SJSA1 (cell line): Measurements from ENCODE around the gene CFAP210. TPM values are rescaled to one million over a fixed set of nuclear protein-coding genes. Genes with fewer than 3 reads are reported as not detected.
A peak's percentile ranks its signal among the peaks of the same experiment; 100 is the strongest.

ENCODE experiments used
- DNase-seq, 2 experiments: peaks; one replicate each; pipeline ENCODE4 v3.0.0-alpha.2; 2015 to 2020; ENCODE audit warnings: low spot score in 2 of 2, low read depth in 1 of 2
- H3K27ac ChIP-seq: fragments of 250-450 bp; sonication (Bioruptor Pico); 2 replicates; pipeline ENCODE4 v1.5.1; 2020; ENCODE audit warnings: mild to moderate bottlenecking, moderate library complexity
- H3K27me3 ChIP-seq: fragments of 250-450 bp; sonication (Bioruptor Pico); replicated peaks from 2 replicates; pipeline ENCODE4 v1.5.1; 2020; ENCODE audit warnings: mild to moderate bottlenecking, moderate library complexity
- H3K36me3 ChIP-seq: fragments of 250-450 bp; sonication (Bioruptor Pico); 2 replicates; pipeline ENCODE4 v1.5.1; 2020; ENCODE audit warnings: mild to moderate bottlenecking
- H3K4me1 ChIP-seq: fragments of 250-450 bp; sonication (Bioruptor Pico); replicated peaks from 2 replicates; pipeline ENCODE4 v1.6.1; 2021; ENCODE audit warnings: mild to moderate bottlenecking
- H3K4me3 ChIP-seq: fragments of 250-450 bp; sonication (Bioruptor Pico); 2 replicates; pipeline ENCODE4 v1.5.1; 2020; ENCODE audit warnings: mild to moderate bottlenecking
- H3K9me3 ChIP-seq: fragments of 250-450 bp; sonication (Bioruptor Pico); replicated peaks from 2 replicates; pipeline ENCODE4 v1.5.1; 2020; ENCODE audit warnings: mild to moderate bottlenecking
- total RNA-seq: library from RNA; depleted of rRNA; stranded (reverse); fragments of >200 nt; shearing (Covaris generic); gene quantifications from 2 replicates; pipeline ENCODE4 v1.2.3, GENCODE V29; 2014

The CFAP210 gene
- total RNA-seq, 1 experiment from 2014 or later, result not detected

DNA sequence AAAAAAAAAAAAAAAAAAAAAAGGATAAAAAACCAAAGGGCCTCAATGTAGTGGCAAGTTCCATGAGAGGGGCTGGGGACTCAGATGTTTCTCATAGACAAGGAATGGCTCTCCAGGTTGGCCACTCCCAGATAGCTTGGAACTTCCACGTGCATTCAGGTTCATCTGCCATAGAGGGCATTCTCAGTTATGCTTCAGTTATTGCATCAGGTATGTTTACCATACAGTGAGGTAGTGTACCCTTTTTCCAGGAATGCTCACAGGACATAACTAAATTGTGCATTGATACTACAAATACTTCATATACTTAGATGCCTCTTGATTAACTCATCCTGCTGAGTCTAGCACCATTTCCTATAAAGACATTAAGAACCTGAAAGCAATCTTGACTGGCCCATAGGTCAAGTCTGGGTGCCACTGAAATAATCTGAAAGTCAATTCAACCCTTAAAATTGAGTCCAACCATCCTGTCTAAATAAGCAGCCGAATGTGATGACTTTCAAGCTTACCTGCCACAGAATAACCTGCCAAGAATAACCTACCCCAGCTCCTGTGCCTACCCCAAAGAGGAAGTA, 24.8 kb upstream of the CFAP210 start:
- Histone ChIP-seq H3K4me3 (no peak overlapping the region), H3K4me1 (peaks cover 26% of the 10 kb centered on the region), H3K27me3 (no peaks in the 10 kb centered on the region), H3K27ac (no peak overlapping the region), H3K36me3 (no peaks in the 10 kb centered on the region), H3K9me3 (no peaks in the 10 kb centered on the region)
- DNase-seq, result no peak

DNA sequence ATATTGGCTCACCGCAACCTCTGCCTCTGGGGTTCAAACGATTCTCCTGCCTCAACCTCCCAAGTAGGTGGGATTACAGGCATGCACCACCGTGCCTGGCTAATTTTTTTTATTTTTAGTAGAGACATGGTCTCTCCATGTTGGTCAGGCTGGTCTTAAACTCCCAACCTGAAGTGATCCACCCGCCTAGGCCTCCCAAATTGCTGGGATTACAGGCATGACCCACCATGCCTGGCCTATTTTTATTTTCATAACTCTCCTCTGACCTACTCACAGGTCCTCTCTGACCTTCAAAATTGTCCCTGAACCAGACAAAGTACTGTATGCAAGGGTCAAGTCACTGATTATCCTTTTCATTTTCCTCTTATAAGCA, 23.5 kb upstream of the CFAP210 start:
- peaks cover 26% of the 10 kb centered on the region for H3K4me1 ChIP-seq
- H3K36me3 ChIP-seq, result no peaks in the 10 kb centered on the region
- H3K27ac ChIP-seq, result no peak overlapping the region
- no peak overlapping the region for H3K4me3 ChIP-seq
- H3K9me3 ChIP-seq, result no peaks in the 10 kb centered on the region
- no peak for DNase-seq
- no peaks in the 10 kb centered on the region for H3K27me3 ChIP-seq

DNA sequence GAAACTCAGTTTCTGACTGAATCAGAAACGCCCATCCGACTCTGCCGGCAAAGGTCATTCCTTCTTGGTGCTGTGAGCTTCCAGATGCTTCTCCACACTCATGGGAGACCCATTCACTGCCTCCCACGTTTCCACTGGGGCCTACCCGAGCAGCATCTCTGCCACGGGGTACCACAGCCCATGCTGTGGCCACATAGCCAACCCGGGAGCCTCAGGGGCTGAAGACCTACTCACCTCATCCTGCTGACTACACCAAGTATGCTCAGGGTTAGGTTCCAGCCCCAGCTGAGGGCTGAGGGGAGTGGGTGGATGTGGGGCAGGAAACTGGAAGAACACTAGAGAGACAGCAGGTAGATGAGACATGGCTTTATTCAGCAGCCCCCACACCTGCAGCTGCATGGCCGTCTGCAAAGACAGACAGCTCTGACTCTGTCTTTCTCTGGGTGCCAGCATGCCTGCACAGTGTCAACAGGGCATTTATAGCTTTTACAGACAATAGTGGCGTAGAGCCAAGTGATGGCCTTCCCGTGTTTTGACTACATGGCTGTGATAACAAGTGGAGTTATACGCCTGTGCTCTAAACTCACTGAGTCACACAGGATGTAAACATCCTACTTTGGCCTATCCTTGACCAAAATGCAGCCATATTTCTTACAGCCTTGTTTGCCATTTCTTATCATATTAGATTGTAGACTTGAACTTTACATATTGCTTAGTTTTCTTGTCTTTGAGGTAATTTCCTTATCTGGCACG, 22.9 kb upstream of the CFAP210 start:
- no peaks in the 10 kb centered on the region for H3K9me3 ChIP-seq
- H3K4me3 ChIP-seq, result no peak overlapping the region
- no peaks in the 10 kb centered on the region for H3K27me3 ChIP-seq
- peaks cover 26% of the 10 kb centered on the region for H3K4me1 ChIP-seq
- peak; percentile 41 to 65 for DNase-seq
- no peak overlapping the region for H3K27ac ChIP-seq
- H3K36me3 ChIP-seq, result no peaks in the 10 kb centered on the region

DNA sequence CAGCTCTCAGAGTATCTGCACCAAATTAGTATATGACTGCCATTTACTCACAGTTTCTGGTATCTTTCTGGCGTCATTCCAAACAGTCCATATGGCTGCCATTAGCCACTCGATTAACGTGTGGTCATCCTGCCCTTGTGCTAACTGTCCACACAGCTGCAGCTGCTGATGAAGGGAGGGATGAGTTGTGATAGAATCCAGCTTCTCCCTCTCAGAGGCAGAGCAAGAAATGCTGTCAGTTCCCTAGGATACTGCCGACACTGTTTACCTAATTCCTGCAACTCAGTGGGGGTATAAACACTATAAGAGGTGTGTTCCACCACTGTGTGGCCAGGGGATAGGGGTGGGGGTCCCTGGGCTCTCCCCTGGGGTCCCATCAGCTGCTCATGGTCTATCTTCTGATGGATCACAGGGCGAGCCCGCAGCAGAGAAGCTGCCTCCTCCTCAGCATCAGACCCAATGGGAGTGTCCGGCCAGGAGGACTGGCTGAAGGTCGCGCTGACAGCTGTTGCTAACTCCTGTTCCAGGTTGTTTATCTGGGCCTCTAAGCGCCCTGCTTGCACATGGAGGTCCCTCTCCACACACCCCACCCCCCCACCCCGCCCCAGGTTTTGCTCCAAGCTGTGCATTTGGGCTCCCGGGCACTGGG, 22.2 kb upstream of the CFAP210 start:
- H3K36me3 ChIP-seq, result no peaks in the 10 kb centered on the region
- no peak overlapping the region for H3K27ac ChIP-seq
- H3K4me3 ChIP-seq, result no peak overlapping the region
- H3K4me1 ChIP-seq, result peaks cover 31% of the 10 kb centered on the region
- DNase-seq, result no peak
- no peaks in the 10 kb centered on the region for H3K27me3 ChIP-seq
- no peaks in the 10 kb centered on the region for H3K9me3 ChIP-seq

DNA sequence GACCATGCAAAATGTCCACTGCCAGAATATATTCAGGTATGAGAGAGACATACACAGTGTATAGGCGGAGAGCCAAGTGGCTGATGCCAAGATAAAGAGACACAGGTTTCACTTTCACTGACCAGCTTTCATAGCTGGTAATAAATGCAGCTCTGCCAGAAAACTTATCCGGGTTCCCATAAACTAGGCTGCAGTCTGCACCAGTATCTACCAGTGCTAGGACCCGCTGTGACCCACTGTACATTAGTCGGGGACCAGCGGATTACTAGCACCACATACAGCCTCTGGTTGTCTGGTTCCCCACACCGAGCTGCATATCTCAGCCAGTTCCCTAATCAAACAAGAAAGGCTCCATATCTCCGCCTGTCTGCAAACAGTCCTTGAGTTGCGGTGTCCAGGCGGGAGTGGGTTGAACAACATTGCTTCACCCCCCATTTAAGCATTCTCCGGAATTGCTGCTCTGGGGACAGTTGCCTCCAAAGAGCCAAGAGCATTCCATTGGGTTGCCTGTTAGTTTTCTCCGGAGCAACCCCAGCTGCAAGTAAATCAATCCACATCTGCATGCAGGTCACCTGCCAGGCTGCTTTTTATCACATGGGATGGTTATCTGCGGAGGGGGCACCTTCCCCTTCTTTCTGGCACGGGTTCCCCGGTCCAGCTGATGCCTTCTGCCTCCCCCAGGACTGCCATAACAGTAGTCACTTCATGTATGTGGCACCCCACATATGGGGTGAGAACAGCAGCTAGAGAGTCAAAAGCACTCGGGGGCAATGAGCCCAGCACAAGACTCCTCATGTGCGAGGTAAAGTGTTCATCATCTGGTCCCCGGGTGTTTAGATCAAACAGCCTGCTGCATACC, 21.4 kb upstream of the CFAP210 start:
- H3K9me3 ChIP-seq, result no peaks in the 10 kb centered on the region
- no peaks in the 10 kb centered on the region for H3K36me3 ChIP-seq
- H3K4me3 ChIP-seq, result no peak overlapping the region; the same call in 1 of the 2 replicates
- H3K27me3 ChIP-seq, result no peaks in the 10 kb centered on the region
- no peak overlapping the region for H3K27ac ChIP-seq
- no peak for DNase-seq
- peaks cover 31% of the 10 kb centered on the region for H3K4me1 ChIP-seq

DNA sequence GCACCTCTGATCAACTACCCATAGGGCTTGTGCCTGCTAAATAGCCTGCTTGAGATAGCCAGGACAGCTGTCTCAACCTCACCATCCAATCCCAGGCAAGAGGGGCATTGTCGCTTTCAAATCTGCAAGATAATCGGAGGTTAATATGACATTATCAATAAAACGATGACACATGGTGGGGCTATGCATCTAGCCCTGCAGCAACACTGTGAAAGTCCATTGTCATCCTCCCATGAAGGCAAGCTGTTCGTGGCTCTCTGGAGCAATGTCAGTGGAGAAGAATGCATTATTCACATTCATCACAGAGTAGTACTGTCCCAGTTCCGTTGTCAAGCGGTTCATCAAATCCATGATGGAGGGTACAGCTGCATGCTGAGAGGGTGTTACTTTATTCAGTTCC, 20.5 kb upstream of the CFAP210 start:
- Histone ChIP-seq H3K9me3 (no peaks in the 10 kb centered on the region), H3K36me3 (no peaks in the 10 kb centered on the region), H3K27me3 (no peaks in the 10 kb centered on the region), H3K4me3 (no peak overlapping the region), H3K4me1 (peaks cover 31% of the 10 kb centered on the region), H3K27ac (no peak overlapping the region)
- DNase-seq, result no peak

DNA sequence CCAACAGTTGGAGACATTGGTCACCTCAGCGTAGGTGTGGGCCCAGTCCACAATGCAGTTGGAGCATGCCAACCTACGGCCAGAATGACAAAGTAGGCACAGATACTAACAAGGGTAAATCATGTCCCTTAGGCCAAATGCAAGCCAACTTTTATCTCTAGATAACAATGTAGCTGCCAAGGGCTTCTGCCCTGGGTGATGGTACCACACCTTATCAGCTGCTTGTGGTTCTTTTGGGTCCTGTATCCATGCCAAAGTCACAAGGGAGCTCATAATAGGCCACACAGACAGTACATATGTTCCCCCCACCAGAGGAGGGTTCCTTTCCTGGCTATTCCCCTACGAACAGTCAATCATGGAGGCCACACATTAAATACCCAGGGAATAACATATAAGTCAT, 19.1 kb upstream of the CFAP210 start:
- H3K4me1 ChIP-seq, result peaks cover 31% of the 10 kb centered on the region
- no peak overlapping the region for H3K4me3 ChIP-seq
- H3K36me3 ChIP-seq, result no peaks in the 10 kb centered on the region
- H3K27me3 ChIP-seq, result no peaks in the 10 kb centered on the region
- no peak for DNase-seq
- no peaks in the 10 kb centered on the region for H3K9me3 ChIP-seq
- H3K27ac ChIP-seq, result no peak overlapping the region

DNA sequence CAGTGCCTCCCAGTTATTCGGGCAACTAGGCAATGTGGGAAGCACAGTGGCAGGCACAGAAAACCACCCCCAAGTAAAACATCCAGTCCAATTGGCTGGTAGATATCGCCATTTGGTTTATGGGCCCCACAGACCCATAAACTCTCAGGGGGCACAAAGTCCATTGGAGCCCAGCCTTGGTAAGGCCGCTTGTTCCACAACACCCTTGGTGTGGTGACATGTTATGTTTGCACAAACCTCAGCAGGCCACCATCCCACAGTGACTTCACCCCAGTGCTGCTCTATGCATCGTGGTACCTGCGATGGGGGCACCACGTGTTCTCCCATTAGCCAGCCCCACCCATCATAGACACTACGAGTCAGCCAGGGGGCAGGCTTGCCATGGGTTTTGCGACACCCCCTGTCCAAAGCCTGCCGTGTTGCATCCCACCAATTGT, 18.6 kb upstream of the CFAP210 start:
- Histone ChIP-seq H3K4me3 (no peak overlapping the region), H3K9me3 (no peaks in the 10 kb centered on the region), H3K27ac (no peak overlapping the region), H3K4me1 (peaks cover 31% of the 10 kb centered on the region), H3K36me3 (no peaks in the 10 kb centered on the region), H3K27me3 (no peaks in the 10 kb centered on the region)
- DNase-seq, result no peak

DNA sequence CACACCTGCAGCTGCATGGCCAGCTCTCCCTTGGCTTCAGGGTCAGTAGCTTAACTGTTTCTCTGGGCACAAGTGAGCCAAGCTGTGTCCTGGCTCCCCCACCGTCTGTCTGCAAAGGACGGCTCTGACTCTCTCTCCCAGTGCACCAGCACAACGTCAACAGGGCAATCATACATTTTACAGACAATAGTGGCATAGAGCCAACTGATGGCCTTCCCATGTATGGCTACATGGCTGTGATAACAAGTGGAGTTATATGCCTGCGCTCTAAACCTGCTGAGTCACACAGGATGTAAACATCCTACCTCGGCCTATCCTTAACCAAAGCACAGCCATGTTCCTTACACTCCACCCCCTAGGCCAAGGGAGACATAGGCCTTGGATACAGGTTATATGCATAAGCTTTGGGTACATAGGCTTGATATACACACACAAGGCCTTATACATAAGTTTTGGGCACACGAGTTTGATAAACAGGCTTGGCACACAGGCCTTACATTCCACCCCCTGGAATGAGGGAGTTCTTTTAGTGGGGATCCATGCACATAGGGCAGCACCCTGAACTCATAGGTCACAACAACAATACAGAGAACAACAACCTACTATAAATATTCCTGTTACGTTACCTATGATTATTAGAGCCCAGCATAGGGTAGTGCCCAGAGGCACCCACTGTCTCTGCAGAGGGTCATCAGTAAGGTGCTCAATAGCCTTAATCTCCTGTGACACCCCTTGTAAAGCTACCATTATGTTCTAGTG, 17.7 kb upstream of the CFAP210 start:
- Histone ChIP-seq H3K27me3 (no peaks in the 10 kb centered on the region), H3K27ac (no peak overlapping the region), H3K36me3 (no peaks in the 10 kb centered on the region), H3K4me1 (peaks cover 24% of the 10 kb centered on the region), H3K9me3 (no peaks in the 10 kb centered on the region), H3K4me3 (no peak overlapping the region)
- no peak for DNase-seq

DNA sequence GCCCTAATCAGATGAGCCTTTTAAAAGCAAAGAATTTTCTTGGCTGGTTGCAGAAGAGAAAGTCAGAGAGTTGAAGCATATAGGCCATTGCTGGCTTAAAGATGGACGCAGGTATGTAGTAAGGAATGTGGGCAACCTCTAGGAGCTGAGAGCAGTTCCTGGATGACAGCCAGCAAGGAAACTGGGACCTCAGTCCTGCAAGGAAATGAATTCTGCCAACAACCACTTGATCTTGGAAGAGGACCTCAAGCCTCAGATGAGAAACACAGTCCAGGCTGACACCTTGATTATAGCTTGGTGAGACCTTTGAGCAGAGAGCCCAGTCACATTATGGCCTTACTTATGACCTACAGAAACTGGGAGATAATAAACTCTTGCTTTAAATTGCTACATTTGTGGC, 15.8 kb upstream of the CFAP210 start:
- no peak for DNase-seq
- H3K27me3 ChIP-seq, result no peaks in the 10 kb centered on the region
- H3K4me1 ChIP-seq, result peaks cover 7% of the 10 kb centered on the region
- no peaks in the 10 kb centered on the region for H3K36me3 ChIP-seq
- H3K9me3 ChIP-seq, result no peaks in the 10 kb centered on the region
- no peak overlapping the region for H3K27ac ChIP-seq
- no peak overlapping the region for H3K4me3 ChIP-seq

DNA sequence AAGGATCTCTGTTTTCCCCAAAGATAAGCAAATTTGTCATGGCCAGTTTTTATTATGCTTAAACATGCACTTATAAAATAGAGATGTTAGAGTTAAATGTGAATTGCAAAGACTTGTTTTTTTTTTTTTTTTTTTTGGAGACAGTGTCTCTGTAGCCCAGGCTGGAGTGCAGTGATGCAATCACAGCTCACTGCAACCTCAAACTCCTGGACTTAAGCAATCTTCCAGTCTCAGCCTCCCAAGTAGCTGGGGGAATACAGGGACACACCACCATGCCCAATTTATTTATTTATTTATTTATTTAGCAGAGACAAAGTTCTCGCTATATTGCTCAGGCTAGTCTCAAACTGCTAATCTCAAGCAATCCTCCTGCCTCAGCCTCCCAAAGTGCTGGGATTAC, 15.1 kb upstream of the CFAP210 start:
- no peak for DNase-seq
- no peaks in the 10 kb centered on the region for H3K9me3 ChIP-seq
- no peaks in the 10 kb centered on the region for H3K36me3 ChIP-seq
- H3K4me1 ChIP-seq, result peaks cover 5% of the 10 kb centered on the region
- H3K27ac ChIP-seq, result no peak overlapping the region
- H3K27me3 ChIP-seq, result no peaks in the 10 kb centered on the region
- H3K4me3 ChIP-seq, result no peak overlapping the region

DNA sequence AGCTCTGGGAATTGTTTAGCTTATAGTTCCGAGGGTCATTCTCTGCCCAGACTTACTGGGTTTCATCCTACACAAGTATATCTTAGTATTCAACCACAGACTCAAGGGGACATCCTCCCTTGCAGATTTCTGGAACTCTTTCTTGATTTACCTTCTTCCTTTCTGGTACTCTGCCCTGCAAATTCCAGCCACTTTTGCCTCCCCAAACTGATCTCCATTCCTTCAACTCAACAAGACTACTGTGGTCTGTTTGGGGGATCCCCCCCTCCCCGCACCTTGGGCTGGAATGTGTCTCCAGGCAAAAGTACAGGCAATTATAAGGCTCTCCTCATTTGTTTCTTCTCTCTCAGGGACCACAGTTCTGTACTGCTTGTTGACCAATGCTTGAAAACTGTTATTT, 13.4 kb upstream of the CFAP210 start:
- no peak for DNase-seq
- H3K4me3 ChIP-seq, result no peak overlapping the region
- H3K4me1 ChIP-seq, result peaks cover 5% of the 10 kb centered on the region
- H3K9me3 ChIP-seq, result no peaks in the 10 kb centered on the region
- no peak overlapping the region for H3K27ac ChIP-seq
- no peaks in the 10 kb centered on the region for H3K27me3 ChIP-seq
- no peaks in the 10 kb centered on the region for H3K36me3 ChIP-seq

DNA sequence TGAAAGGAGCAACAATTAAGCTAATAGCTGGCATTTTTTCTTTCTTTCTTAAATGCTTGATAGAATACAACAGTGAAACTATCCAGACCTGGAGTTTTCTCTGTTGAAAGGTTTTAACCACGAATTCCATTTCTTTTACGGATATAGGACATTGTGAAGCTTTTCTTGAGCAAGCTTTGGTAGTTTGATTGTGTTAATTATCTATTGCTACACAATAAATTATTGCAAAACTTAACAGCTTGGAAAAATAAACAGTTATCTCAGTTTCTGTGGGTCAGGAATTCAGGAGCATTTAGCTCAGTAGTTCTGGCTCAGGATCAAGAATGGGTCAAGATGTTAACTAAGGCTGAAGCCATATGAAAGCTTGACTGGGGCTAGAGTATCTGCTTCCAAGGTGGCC, 11.7 kb upstream of the CFAP210 start:
- Histone ChIP-seq H3K27me3 (no peaks in the 10 kb centered on the region), H3K27ac (no peak overlapping the region), H3K4me1 (no peaks in the 10 kb centered on the region), H3K9me3 (no peaks in the 10 kb centered on the region), H3K4me3 (no peak overlapping the region), H3K36me3 (no peaks in the 10 kb centered on the region)
- DNase-seq, result no peak
